GM21576 (cell line): ENCODE measurements around the gene DCPS.
"Not testable (repeated sequence)": the region's sequence is repeated elsewhere in the genome, so short reads cannot be mapped to it uniquely, and the experiment has no call there.

Source experiments
- ATAC-seq: cut with Tn5 transposase; IDR thresholded peaks from one replicate; pipeline ENCODE4 v1.9.1; 2021; ENCODE audit warnings: mild to moderate bottlenecking, moderate library complexity; ENCODE audit not compliant: unreplicated experiment

Gene DCPS

DNA sequence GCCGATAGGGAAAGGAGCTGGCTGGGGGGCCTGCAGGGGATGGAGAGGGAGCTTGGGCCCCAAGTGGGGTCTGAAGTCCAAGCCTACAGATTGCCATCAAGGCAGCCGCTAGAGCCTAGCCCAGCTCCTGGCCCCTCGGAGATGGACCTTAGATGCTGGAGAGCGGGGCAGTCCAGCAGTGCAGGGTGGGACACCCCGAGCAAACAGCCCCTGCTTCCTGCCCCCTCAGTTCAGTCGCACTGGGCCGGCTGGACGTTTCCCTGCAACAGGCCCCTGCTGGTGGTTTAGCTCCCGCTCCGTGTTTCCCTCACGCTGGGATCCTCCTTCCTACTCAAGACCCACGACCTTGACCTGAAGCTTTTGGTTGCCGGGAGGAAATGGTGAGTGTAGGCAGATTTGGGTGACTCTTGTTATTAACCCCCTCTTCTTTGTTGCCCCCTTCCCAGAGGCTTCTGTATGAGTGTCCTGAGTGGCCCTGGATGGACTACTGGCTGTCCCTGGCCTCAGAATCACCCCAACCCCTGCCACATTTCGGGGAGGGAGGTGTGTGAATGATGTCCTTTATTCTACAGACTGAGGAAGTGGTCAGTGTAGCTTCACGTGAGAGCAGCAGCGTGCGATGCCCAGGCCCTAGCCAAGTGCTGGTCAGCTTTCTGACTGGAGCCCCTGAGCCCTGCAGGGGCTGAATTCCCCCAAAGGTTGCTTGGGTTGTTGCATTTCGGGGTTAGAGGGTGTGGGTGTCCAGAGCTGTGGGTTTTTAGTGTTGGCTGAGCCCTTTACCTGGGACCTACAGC lies 54.3 kb downstream of the DCPS start:
- ATAC-seq = no peak

DNA sequence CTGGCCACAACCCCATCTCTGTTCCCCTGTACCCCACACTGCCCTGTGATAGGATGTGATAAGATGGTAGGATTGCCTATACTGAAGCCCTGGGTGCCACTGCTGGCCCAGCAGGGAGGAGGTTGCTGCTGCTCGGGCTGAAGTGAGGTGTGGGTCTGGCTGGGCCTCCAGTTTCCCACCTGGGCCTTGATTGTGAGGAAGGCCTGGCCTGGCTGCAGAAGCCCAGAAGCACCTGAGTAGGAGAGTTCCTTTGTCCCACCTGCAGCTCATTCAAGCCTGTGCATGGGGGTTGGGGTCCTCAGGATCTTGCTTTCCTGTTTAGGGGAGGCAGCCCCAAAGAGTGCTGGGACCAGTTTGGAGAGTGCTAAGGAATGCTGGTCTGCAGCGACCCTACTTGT lies 54.9 kb downstream of the DCPS start:
- no peak for ATAC-seq

DNA sequence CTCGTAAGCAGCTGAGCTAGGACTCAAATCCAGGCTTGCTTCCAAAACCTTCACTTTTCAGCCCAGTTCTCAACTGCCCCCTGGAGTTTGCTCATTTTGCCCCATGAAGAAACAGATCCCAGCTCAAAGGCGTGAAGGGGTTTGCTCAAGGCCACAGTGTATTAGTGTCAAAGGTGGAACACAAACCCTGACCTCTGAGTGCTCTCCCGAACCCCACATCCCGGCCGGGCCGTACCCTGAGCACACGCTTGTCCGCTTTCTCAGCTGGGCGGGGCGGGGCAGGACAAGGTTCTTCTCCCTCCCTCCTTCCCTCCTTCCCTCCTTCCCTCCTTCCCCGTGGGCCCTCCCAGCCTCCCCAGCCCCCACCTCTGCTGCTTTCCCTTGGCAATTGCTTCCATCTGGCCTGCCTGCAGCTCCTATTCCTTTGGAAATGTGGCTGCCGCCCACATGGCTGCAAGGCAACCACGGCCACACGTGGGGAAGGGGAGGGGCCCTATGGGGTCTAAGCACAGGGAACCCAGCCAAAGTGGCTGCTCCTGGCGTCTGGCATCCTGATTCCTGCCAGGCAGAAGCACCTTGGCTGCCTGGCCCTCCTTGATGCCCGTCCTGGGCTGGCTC lies 55.7 kb downstream of the DCPS start:
- no peak for ATAC-seq

DNA sequence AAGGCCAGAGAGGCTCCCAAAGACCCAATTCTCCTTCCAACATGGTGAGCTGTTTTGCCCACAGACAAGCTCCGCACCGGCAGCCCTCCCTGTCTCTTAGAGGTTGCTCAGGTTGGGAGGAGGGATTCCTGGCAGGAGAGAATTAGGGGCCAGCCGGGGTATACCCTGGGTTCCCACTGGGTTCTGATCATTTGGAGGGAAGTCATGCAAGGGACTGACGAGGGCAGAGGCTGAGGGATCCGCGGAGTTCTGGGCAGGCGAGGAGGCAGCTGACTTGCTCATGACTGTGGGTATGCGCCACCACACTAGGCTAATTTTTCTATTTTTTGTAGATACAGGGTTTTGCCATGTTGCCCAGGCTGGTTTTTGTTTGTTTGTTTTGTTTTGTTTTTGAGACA lies 56.2 kb downstream of the DCPS start:
- ATAC-seq = no peak

DNA sequence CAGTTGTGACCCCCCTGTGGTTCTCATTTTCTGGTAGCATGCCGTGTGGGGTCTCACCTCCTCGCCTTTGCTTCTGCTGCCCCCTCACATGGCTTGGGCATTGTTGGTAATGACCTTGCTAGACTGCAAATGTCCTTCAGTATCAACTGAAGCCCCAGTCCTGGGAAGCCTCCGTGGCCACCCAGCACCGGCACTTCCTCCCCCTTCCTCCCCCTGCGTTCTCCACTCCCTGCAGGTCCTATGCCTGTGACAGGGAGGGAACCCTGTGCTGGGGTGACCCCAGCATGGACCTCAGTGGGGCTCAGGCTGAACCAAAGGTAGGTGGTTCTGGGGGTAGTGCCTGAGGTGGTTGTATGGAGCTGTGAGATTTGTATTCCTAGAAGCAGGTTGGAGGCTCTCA lies 57.5 kb downstream of the DCPS start:
- ATAC-seq = no peak

DNA sequence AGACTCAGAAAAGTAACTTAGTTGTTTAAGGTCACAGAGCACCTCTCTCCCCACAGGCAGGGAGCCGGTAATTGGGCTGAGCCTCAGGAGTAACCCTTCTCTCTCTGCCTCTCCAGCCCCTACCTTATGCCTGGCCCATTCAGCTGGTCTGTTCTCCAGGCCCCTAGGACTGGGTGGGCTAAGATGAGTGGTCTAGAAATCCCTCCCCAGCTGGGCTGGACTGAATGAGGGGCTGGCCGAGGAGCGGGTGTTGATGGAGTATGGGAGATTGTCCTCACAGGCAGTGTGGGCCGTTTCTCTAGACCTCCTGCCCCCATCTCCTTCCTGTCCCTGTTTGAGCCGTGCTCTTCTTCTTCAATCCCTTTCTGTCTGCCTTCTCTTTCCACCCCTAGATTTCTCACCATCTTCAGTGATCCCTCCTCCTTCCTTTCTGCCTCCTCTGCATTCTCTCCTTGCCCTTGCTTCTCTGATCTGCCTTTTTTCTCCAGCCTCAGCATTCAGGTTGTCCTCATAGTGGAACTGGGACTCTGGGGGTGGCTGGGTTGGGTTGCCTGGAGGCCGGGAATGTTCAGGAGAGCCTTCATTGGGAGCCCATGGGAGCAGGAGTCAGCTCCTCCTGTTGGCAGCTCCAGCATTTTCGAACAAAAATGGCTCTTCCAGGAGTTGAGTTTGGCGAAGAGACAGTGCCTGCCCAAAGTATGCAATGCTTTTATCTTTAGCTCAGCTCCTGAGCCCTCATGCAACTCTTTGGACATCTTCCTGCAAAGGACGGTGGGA lies 59.2 kb downstream of the DCPS start:
- no peak for ATAC-seq

DNA sequence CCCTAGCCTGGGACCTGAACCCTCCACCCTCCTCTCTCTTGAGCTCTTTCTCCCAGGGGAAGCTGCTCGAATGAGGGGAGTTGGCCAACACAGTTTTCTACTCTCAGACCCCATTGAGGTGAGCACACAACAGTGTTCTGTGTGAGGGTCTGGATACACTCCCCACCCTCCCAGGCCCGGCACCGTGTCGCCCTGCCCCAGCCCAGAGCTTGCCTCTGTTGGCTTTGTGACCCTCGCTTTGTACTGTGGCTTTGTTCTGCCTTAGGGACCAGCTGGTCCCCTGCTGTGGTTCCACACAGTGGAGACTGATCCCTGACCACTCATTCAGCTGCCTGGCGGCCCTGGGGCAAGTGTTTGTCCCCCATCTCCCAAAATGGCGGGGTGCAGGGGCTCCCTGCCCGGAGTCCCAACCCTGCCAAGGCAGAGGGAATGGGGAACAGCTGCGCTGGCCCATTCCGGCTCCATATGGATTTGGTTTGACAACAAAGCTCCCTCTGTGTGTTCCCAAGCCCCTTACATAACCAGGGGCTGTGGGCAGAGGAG lies 59.9 kb downstream of the DCPS start:
- ATAC-seq = no peak

DNA sequence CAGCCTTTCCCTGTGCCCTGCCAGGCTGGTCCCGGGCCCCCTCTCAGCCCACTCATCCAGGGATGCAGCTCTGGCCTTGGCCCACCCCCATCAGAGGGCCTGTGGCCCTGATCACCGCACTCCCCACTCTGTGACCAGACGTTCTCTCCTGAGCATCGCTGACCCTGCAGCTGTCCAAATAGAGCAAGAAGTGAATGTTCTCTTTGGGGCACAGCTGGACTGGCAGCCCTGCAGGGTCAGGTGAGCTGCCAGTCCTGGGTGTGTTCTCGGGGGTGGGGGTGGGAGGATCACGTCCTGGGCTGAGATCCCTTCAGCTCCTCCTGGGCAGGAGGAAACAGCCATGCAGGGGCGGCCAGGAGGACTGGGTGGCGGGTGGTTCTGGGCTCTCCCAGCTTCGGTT lies 60.9 kb downstream of the DCPS start:
- ATAC-seq = not testable (repeated sequence)

DNA sequence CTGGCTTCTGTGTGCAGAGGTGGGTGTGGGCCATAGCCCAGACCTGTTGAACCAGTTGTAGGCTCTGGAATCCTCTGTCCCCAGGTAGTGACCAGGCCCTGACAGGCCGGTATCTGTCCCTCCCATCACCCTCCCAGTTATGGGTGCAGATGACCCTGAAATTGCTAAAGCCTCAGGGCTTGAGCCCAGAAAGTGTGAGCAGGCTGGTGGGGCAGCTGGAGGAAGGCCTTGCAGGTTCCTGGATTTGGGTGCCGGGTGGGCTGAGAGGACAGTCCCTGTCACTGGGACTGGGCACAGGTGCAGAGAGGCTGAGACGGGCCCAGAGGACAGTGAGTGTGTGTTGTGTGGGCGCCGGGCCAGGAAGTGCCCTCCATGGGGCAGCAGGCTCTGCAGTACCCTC lies 61.6 kb downstream of the DCPS start:
- ATAC-seq = not testable (repeated sequence)

DNA sequence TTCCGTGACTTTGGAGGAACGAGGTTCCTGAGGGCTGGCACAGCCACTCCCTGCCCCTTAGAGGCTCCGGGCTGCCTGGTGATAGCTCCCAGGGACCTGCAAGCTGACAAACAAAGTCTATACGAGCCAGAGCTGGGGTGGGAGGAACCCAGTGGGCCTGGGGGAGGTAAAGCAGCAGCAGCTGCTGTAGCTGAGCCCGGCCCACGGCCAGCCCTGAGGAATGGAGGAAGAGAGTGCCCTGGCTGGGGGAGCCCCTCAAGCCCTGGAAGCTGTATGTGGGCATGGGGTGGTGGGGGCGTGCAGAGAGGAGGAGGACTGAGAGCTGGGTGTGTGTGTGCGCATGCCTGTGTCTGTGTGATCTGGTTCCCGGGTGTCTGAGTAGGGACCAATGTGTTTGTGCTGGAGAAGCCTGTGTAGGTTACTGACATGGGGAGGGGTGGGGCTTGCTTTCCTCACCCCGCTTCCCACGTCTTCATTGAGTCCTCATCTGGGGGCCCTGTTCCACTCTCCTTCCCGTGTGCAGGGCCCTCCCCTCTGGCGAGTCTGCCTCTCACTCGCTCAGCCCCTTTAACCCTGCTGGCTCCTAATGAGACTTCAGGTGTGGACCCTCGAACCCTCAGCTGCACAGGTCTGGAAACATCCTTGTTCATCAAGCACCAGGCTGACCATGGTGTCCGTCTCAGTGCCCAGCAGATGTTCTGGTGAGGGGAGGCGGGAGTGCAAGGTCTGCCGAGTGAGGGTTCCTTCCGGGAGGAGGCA lies 62.4 kb downstream of the DCPS start:
- ATAC-seq = no peak

DNA sequence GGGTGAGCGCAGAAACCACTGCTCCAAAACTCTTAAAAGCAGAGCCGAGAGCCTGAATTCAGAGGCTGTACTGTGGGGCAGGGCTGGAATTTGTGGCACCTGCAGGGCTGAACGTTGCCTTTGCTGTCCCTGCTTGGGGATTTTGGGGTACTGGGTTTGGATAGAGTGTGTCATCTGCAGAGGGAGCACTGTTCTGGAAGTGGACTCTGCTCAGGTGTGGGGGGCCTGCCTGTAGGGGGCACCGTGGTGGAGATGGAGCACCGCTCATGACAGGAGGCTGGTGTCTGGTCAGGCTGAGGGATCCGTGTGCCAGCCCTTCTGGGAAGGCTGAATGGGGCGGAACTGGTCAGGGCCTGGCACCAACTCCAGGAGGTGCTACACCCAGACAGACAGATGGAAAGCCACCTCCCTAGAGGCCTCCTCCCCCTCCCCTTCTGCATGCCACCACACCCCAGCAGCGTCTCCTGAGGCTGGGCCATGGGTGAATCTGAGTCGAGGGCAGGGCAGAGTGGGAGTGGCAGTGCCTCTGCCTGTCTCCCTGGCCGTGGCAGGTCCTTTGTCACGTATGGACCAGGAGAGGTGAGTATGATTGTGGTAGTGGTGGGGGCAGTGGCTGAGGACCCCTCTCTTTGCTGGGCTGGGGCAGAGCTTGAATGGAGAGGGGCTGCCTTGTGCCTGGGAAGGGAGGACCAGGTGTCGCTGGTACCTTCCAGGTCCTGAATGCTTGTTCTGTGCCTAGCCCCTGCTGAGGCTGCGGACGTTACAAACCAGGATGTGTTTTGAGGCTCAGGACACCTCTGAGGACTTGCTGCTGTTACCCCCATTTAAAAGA lies 63.2 kb downstream of the DCPS start:
- not testable (repeated sequence) for ATAC-seq

DNA sequence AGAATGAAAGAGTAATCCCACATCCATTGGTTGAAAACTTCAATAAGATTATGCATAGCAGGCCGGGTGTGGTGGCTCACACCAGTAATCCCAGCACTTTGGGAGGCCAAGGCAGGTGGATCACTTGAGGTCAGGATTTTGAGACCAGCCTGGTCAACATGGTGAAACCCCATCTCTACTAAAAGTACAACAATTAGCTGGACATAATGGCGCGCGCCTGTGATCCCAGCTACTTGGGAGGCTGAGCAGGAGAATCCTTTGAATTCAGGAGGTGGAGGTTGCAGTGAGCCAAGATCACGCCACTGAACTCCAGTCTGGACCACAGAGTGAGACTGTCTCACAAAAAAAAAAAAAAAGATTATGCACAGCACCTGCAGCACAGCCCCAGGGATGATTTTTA lies 63.9 kb downstream of the DCPS start:
- ATAC-seq = not testable (repeated sequence)

DNA sequence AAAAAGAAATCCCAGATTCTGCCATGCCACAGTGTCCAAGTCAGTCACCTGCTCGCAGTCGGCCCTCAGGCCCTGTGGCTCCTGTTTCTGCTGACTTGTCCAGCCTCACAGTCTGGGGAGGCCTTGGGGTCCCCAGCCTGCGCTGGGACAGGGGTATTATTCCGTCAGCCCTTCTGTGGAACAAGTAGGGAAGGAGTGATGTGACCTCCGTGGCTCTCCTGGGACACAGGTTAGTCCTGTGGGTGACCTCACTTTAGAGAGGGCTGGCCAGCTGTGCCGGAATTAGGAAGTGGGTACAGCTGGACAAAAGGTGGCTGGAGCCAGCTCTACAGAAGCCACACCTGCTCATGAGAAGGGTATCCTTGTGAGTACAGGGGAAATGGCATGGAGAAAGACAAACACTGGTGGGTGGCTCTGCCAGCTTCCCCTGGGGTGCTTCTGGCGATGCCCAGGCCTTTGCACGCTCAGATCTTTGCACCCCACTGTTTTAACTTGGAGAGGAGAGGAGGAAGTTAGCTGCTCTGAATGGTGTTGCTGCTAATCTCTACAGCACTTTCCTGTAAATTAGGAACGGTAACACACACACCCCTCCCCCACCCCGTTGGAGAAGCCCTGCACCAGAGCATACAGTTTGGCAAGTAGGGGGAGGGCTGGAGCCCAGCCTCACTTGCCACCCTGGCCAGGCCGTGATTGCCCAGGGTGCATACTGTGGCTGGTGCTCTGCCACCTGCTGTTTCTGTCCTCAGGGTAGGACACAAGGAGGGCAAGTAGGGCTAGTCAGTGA lies 64.7 kb downstream of the DCPS start:
- not testable (repeated sequence) for ATAC-seq

DNA sequence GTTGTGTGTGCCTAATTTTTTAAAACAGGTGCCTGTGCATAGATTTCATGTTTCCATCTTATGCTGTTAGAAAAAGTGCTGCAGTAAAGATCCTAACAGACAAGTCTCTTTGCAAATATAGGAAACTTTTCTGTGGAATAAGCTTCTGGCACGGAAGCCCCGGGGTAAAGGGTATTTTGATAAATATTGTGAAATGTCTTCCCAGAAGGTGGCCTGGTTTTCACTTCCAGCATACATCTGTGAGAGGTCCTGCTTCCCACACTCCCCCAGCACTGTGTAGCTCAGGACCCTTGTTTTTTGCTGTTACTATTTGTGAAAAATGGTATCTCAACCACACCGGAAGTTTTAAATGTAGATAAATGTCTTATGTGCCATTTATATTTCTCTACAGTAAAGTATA lies 66.2 kb downstream of the DCPS start:
- ATAC-seq = no peak

DNA sequence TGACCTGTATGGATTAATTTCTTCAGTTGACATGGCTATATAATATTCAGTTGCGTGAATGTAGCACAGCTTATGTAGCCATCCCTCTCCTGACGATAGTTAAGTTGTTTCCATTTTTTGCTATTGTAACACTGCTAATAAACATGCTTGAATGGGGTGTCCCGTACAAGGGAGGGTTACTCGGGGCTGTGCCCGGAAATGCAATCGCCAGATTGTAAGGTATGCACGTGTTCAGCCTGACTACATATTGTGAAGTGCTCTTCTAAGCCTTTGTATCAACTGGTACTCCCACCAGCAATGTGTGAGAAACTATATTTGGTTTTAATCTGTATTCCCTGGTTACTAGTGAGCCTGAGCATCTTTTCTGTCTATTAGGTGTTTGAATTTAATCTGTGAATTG lies 67.7 kb downstream of the DCPS start:
- no peak for ATAC-seq

DNA sequence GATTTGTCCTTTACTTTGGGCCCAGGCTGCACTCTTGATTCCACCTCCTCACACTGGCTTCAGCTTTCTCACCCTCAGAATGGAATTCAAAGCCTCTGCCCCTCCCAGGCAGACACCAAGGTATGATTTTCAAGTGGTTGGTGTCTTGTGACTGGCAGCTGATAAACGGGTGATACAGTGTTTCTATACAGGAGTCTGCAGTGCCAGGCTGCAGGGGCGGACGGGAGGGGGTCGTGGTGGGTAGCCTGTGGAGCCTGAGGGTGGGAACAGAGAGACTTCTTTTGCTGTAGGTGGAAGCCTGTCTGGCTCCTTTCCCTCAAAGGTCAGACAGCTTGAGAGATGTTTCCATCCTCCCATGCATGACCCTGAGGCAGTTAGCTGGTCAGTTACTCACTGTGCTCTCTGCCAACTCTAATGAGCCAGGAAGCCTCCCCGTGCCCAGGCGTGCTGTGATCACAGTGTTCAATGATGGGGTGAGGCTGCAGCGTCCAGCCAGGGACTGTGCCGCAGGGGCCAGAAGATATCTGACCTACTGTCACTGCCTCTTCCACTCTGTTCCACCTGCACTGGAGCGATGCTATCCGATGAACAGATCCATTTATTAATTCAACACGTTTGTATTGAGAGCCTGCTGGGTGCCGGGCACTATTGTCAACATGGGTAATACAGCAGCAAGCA lies 69.7 kb downstream of the DCPS start:
- not testable (repeated sequence) for ATAC-seq

DNA sequence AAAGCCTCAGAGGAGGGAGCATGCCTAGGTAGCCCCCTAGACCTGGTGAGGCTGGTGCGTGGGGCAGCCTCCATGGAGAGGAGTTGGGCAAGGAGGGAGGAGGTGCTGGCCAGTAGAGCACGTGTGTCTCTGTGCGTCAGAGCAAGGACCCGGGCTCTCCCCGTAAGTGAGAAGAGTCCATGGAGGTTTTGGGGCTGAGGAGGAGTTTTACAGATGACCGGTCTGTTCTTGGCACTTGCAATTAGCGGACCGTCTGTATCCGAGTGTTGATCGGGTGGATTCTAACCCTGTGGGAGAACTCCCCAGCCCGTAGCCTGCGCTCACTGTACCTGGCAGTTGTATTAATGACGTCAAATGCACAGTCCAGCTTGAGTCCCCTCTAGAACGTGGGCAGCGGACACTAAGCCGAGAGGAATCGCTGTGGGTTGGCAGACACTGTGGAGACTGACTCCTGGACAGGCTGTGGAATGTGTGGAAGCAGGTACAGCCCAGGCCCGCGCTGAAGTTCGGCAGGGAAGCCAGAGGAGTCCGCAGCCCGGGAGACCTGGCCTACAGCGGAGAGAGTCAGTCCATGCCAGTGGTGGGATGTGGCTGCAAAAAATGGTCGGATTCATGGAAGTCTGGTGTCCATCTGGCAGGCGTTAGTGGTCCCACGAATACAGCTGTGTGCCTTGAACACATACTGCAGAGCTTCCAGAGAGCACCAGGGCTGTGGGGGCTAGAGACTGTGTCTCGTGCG lies 70.9 kb downstream of the DCPS start:
- ATAC-seq = not testable (repeated sequence)

DNA sequence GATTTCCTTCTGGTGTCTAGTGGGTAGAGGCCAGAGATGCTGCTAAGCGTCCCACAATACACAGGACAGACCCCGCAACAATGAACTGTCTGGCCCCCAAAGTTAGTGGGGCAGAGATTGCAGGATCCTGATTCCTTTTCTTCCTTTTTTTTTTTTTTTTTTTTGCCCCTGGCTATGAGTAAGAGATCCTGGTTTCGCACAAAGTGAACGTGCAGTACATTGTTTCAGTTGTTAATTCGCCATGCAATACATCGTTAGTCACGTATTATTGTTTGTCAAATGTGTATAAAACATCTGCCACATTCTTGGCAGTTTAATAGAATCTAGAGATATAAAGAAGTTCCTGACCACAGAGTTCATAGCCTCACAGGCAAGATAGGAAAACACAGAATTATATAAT lies 71.9 kb downstream of the DCPS start:
- no peak for ATAC-seq
